Forelimb muscle (tissue), 1 donor: ENCODE measurements around the gene KRTAP4-1. TPM values are rescaled to one million over a fixed set of nuclear protein-coding genes. Genes with fewer than 3 reads are reported as not detected.
"Not testable (repeated sequence)": the region's sequence is repeated elsewhere in the genome, so short reads cannot be mapped to it uniquely, and the experiment has no call there.

Source experiments
- DNase-seq: peaks from one replicate; pipeline ENCODE4 v3.0.0-alpha.2; 2013; ENCODE audit warnings: low read depth
- polyA plus RNA-seq: library from polyadenylated mRNA; unstranded; fragments of 120-200 nt; gene quantifications from one replicate; pipeline ENCODE4 v1.2.1, GENCODE V29; 2013; ENCODE audit not compliant: insufficient read length

Gene KRTAP4-1
- not detected for polyA plus RNA-seq

- no peak for DNase-seq
Measured at GRCh38 chr17:41184480-41184961, at the start of gene KRTAP4-1. Gene KRTAP4-1 (minus strand): TSS chr17:41184911. CDS start chr17:41184854, 57 bp downstream.

- DNase-seq = not testable (repeated sequence)
Measured at GRCh38 chr17:41232399-41233105, 47.8 kb upstream of the KRTAP4-1 start, which contains the start of gene KRTAP9-3. Gene KRTAP9-3 (plus strand): TSS chr17:41232449. CDS start chr17:41232502, 53 bp downstream.

GRCh38 chr17:41231731-41232130 lies 47.0 kb upstream of the KRTAP4-1 start:
- no peak for DNase-seq

- DNase-seq = no peak
Measured at GRCh38 chr17:41230094-41230493, 45.4 kb upstream of the KRTAP4-1 start.

- not testable (repeated sequence) for DNase-seq
Measured at GRCh38 chr17:41226598-41227095, 41.9 kb upstream of the KRTAP4-1 start, which contains the start of gene KRTAP9-2. Gene KRTAP9-2 (plus strand): TSS chr17:41226648. CDS start chr17:41226655, 7 bp downstream.

- DNase-seq = no peak
Measured at GRCh38 chr17:41226051-41226450, 41.3 kb upstream of the KRTAP4-1 start.

GRCh38 chr17:41223821-41224220 lies 39.1 kb upstream of the KRTAP4-1 start:
- no peak for DNase-seq

GRCh38 chr17:41215681-41216080 lies 31.0 kb upstream of the KRTAP4-1 start:
- DNase-seq = no peak

GRCh38 chr17:41212524-41213169 lies 27.9 kb upstream of the KRTAP4-1 start:
- no peak for DNase-seq

- DNase-seq = no peak
Measured at GRCh38 chr17:41211845-41212466, 27.2 kb upstream of the KRTAP4-1 start.

- DNase-seq = no peak
Measured at GRCh38 chr17:41199421-41200078, 14.8 kb upstream of the KRTAP4-1 start.

GRCh38 chr17:41196068-41196467 lies 11.4 kb upstream of the KRTAP4-1 start:
- no peak for DNase-seq

- no peak for DNase-seq
Measured at GRCh38 chr17:41190328-41190727, 5.6 kb upstream of the KRTAP4-1 start.

- DNase-seq = not testable (repeated sequence)
Measured at GRCh38 chr17:41189837-41190318, 5.2 kb upstream of the KRTAP4-1 start, which contains the start of gene KRTAP9-1. Gene KRTAP9-1 (plus strand): TSS chr17:41189887. CDS start chr17:41189887, 0 bp downstream.

- DNase-seq = no peak
Measured at GRCh38 chr17:41186872-41187271, 2.2 kb upstream of the KRTAP4-1 start.

GRCh38 chr17:41185001-41185400 lies 290 bp upstream of the KRTAP4-1 start:
- no peak for DNase-seq

GRCh38 chr17:41178843-41179616 lies 5.7 kb downstream of the KRTAP4-1 start:
- DNase-seq = no peak

- DNase-seq = no peak
Measured at GRCh38 chr17:41178341-41178740, 6.4 kb downstream of the KRTAP4-1 start.

GRCh38 chr17:41177727-41178271 lies 6.9 kb downstream of the KRTAP4-1 start, which contains the start of gene KRTAP4-2:
Gene KRTAP4-2 (minus strand): TSS chr17:41178221. CDS start chr17:41178164, 57 bp downstream.
- no peak for DNase-seq
